Osteoblast (primary cell): ENCODE measurements around the gene MPST. TPM values are rescaled to one million over a fixed set of nuclear protein-coding genes. Genes with fewer than 3 reads are reported as not detected.
"Not testable (repeated sequence)": the region's sequence is repeated elsewhere in the genome, so short reads cannot be mapped to it uniquely, and the experiment has no call there.

Experiments used
- DNase-seq: peaks from one replicate; pipeline ENCODE4 v3.0.0; 2011; ENCODE audit warnings: low spot score, mixed read lengths; ENCODE audit not compliant: insufficient read length; ENCODE audit errors: missing footprints
- H2AFZ ChIP-seq: 2 replicates; pipeline ENCODE4 v1.6.0; 2011; ENCODE audit warnings: mild to moderate bottlenecking, low read length
- H3K27ac ChIP-seq: 2 replicates; pipeline ENCODE4 v1.5.1; 2011; ENCODE audit warnings: mild to moderate bottlenecking, low read depth, low read length, moderate library complexity
- H3K27me3 ChIP-seq: 2 replicates; pipeline ENCODE4 v1.6.0; 2012; ENCODE audit warnings: mild to moderate bottlenecking, control low read depth, inconsistent platforms, low read length, moderate library complexity; ENCODE audit not compliant: insufficient read depth
- H3K36me3 ChIP-seq: 2 replicates; pipeline ENCODE4 v1.5.1; 2011; ENCODE audit warnings: mild to moderate bottlenecking, low read length, control low read depth, moderate library complexity; ENCODE audit not compliant: insufficient read depth
- H3K4me1 ChIP-seq: 2 replicates; pipeline ENCODE4 v1.5.1; 2011; ENCODE audit warnings: mild to moderate bottlenecking, low read length, control low read depth, moderate library complexity; ENCODE audit not compliant: insufficient read depth
- H3K4me2 ChIP-seq: 2 replicates; pipeline ENCODE4 v1.6.0; 2011; ENCODE audit warnings: mild to moderate bottlenecking, low read length; ENCODE audit not compliant: insufficient read depth
- H3K4me3 ChIP-seq: fragments of 200-600 bp; sonication (generic); 3 replicates; pipeline ENCODE4 v1.5.1; 2012; ENCODE audit warnings: mild to moderate bottlenecking, low read length, inconsistent platforms; ENCODE audit not compliant: insufficient read depth
- H3K79me2 ChIP-seq: 2 replicates; pipeline ENCODE4 v1.6.0; 2012; ENCODE audit warnings: mild to moderate bottlenecking, low read length, control low read depth, inconsistent platforms; ENCODE audit not compliant: insufficient read depth
- H3K9me3 ChIP-seq: 2 replicates; pipeline ENCODE4 v1.5.1; 2011; ENCODE audit warnings: low read depth, low read length, control low read depth
- H4K20me1 ChIP-seq: 2 replicates; pipeline ENCODE4 v1.6.0; 2012; ENCODE audit warnings: mild to moderate bottlenecking, low read length, control low read depth; ENCODE audit not compliant: insufficient read depth
- CTCF ChIP-seq: IDR thresholded peaks from 2 replicates; pipeline ENCODE4 v1.5.1; 2011; ENCODE audit warnings: mild to moderate bottlenecking, low read depth, low read length, moderate library complexity; ENCODE audit errors: extremely low read depth
- total RNA-seq: library from RNA; depleted of rRNA; stranded (reverse); fragments of >200 nt; gene quantifications from 2 replicates; pipeline ENCODE4 v1.2.3, GENCODE V29; 2012

MPST gene
- total RNA-seq, 1 donor, result 91.6 TPM

DNA sequence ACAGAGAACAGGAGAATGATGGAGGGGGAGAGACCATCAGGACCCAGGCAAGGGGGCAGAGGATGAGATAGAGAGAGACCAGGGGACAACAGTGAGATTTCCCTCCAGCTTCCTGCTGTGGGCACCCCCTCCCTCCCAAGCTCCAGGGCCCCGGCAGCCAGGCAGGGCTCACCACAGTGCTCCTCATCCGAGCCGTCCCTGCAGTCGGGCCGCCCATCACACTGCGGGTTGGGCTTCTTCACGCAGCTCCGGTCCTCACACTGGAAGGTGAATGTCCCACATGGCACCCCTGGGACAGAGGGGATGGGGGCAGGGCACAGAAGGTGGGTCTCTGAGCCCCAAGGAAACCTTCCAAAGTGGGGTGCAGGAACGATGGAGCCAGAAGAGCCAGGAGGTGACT is 51.2 kb downstream of the MPST start:
- Histone ChIP-seq H4K20me1 (peaks cover 3% of the 10 kb centered on the region), H3K79me2 (no peaks in the 10 kb centered on the region), H3K27me3 (peaks cover 34% of the 10 kb centered on the region), H3K9me3 (no peaks in the 10 kb centered on the region), H3K27ac (no peak overlapping the region), H3K36me3 (no peaks in the 10 kb centered on the region), H3K4me3 (no peak overlapping the region), H3K4me1 (no peaks in the 10 kb centered on the region), H3K4me2 (no peak overlapping the region), H2AFZ (no peak overlapping the region)
- no peak for DNase-seq
- no peak for TF ChIP-seq CTCF

GRCh38 chr22:37071850-37072592 is 52.5 kb downstream of the MPST start:
- H3K4me3 ChIP-seq, H3K4me2 ChIP-seq, DNase-seq, H3K9me3 ChIP-seq, H4K20me1 ChIP-seq, H3K4me1 ChIP-seq, H3K36me3 ChIP-seq, H2AFZ ChIP-seq, H3K27ac ChIP-seq, H3K79me2 ChIP-seq: not testable (repeated sequence)
- H3K27me3 ChIP-seq, result peaks cover 43% of the 10 kb centered on the region

- Histone ChIP-seq H3K79me2 (no peaks in the 10 kb centered on the region), H3K4me1 (no peaks in the 10 kb centered on the region), H3K4me2 (no peak overlapping the region), H2AFZ (no peak overlapping the region), H3K27ac (no peak overlapping the region), H4K20me1 (peaks cover 3% of the 10 kb centered on the region), H3K36me3 (no peaks in the 10 kb centered on the region), H3K9me3 (no peaks in the 10 kb centered on the region), H3K4me3 (no peak overlapping the region), H3K27me3 (peaks cover 45% of the 10 kb centered on the region)
- no peak for TF ChIP-seq CTCF
- DNase-seq, result no peak
These were observed 53.1 kb downstream of the MPST start for GRCh38 chr22:37072673-37073072.

GRCh38 chr22:37074537-37074936 is 55.0 kb downstream of the MPST start:
- Histone ChIP-seq H4K20me1 (no peaks in the 10 kb centered on the region), H2AFZ (no peak overlapping the region), H3K27ac (no peak overlapping the region), H3K27me3 (peaks cover 28% of the 10 kb centered on the region), H3K79me2 (no peaks in the 10 kb centered on the region), H3K4me3 (no peak overlapping the region), H3K36me3 (no peaks in the 10 kb centered on the region), H3K9me3 (no peaks in the 10 kb centered on the region), H3K4me2 (no peak overlapping the region), H3K4me1 (no peaks in the 10 kb centered on the region)
- TF ChIP-seq CTCF, result no peak
- DNase-seq, result no peak
